CD4-positive, alpha-beta T cell treated with Interleukin-6 at 100 ng/mL for 8 hours (primary cell): ENCODE measurements around the gene IGF2BP1.
"Not testable (repeated sequence)": the region's sequence is repeated elsewhere in the genome, so short reads cannot be mapped to it uniquely, and the experiment has no call there.

Experiments
- DNase-seq: peaks from one replicate; pipeline ENCODE4 v3.0.0-alpha.2; 2020; ENCODE audit warnings: mixed read lengths, low spot score

The IGF2BP1 gene

DNA sequence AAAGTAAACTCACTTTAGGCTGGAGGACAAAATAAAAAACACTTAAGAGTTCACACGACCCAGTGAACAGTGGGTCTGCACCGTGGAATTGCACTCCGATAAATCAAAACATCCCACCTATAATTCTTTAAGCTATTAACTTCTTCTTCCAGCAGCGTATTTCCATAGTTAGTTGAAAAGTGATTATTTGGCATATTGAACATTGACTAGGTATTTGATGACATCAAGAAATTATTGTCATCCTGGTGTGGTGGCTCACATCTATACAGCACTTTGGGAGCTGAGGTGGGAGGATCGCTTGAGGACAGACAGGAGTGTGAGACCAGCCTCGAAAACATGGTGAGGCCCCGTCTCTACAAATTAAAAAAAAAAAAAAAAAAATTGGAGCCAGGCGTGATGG is 23.4 kb downstream of the IGF2BP1 start:
- no peak for DNase-seq

GRCh38 chr17:49021095-49021767 is 24.0 kb downstream of the IGF2BP1 start:
- no peak for DNase-seq

- DNase-seq, result no peak
These were observed 24.6 kb downstream of the IGF2BP1 start for GRCh38 chr17:49021768-49022103.

DNA sequence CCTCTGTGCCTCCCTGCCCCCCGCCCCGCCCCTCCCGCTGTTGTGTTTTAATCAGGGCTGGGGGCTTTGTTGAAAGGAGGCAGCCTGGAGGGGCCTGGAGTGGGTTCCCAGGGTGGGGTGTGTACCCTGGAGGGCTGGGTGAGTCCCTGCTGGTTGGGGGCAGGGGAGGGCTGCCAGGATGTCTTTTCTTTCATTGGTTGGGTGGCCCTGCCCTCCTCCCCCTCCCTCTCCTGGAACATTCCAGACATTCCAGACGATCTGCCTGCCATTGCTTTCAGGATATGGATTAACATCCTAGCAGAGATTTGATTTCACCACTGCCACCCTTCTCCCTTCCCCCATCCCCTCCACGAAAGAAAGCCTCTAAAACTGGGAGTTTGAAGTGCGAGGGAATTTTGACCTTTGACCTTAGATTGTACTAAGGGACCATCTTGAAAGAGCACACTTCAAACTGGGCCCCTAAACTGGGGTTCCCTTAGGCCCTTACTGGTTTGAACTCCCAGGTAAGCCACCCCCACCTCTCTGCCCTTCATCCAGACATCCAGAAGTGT is 25.3 kb downstream of the IGF2BP1 start:
- no peak for DNase-seq

- DNase-seq, result no peak
These were observed 27.3 kb downstream of the IGF2BP1 start for GRCh38 chr17:49024523-49024922.

DNA sequence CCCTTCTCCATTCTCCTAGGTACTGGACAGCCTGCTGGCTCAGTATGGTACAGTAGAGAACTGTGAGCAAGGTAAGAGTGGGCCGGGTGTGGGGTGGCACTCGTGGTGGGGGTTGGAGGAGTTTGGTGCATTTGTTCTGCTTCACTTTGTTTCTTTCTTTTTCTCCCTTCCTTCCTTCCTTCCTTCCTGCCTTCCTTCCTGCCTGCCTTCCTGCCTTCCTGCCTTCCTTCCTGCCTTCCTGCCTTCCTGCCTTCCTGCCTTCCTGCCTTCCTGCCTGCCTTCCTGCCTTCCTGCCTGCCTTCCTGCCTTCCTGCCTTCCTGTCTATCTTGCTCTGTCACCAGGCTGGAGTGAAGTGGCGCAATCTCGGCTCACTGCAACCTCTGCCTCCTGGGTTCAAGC is 29.3 kb downstream of the IGF2BP1 start:
- not testable (repeated sequence) for DNase-seq

DNA sequence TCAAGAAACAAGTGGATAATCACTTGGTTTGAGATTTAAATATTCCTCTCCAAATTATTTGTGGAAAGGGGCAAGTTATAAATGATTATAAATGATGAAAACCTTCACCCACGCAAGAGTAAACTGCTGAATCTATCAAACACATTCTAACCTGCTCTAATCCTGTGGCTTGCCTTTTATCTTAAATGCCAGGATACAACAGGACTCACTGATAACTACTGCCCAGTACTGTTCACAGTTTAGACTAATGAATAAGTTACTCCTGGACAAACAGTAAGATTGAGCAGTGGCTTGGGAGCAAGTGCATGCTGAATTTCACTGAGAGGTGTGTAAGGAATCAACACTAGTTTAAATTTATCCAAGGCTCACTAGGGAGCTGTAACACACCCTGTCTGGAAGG is 31.1 kb downstream of the IGF2BP1 start:
- DNase-seq, result no peak

- DNase-seq, result no peak
These were observed 32.6 kb downstream of the IGF2BP1 start for GRCh38 chr17:49029801-49030200.

DNA sequence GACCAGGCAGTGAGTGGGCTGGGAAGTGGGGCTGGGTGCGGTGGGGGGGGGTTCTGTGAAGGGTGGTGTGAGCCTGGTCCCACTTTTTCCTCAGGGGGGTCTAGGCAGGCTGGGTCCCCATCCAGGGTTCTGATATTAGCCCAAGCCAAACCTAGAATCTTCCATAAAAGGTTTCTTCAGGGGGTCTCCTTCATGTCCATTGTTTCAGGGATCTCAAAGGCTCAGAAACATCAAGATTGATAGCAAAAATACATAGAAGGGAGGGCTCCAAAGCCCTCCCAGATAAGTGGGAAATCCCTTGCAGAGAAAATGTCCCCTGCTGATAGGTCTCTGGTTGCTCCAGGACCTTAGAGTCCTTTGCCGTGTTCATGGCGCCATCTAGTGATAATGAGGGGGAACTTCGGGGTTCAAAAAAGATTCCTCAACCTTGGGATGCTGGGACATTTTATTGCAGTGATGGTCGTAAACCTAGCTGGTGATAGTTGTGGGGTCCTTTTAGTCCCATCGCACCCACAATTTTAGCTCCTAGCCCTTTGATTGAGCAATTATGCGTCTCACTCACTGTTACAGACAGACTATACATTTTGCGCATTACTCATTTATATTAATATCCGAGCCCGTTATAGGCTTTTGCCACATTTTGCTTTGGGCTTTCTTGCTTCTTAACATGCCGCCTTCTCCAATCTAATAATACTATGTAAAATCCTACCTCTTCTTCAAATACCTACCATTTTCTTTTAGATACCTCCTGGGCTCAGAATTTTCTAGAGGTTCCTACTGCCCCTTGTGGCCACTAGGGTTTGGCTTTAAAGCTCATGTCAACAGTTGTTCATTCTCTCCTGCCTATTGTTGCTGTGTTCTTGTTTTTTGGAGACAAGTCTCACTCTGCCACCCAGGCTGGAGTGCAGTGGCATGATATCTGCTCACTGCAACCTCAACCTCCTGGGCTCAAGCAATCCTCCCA is 35.1 kb downstream of the IGF2BP1 start:
- DNase-seq, result peak; percentile 35

- no peak for DNase-seq
These were observed 38.5 kb downstream of the IGF2BP1 start for GRCh38 chr17:49035470-49036269.

GRCh38 chr17:49036270-49036626 is 39.1 kb downstream of the IGF2BP1 start:
- no peak for DNase-seq

- DNase-seq, result no peak
These were observed 41.0 kb downstream of the IGF2BP1 start for GRCh38 chr17:49038138-49038537.

DNA sequence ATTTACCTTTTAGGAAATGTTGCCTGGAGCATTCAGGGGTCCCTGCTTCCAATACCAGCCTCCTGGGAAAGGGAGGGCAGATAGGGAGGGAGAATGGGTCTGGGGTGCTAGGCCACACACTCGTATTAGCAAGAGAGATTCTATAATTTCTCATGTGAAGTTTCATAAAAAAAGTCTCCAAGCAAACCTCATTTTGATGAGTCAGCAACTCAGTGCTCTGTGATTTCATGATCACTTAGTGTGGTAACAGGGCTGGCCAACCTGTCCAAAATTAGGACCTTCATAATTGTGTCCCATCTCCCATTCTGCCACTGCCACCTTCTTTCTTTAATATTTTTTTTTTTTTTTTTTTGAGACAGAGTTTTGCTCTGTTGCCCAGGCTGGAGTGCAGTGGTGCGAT is 41.4 kb downstream of the IGF2BP1 start:
- no peak for DNase-seq

DNA sequence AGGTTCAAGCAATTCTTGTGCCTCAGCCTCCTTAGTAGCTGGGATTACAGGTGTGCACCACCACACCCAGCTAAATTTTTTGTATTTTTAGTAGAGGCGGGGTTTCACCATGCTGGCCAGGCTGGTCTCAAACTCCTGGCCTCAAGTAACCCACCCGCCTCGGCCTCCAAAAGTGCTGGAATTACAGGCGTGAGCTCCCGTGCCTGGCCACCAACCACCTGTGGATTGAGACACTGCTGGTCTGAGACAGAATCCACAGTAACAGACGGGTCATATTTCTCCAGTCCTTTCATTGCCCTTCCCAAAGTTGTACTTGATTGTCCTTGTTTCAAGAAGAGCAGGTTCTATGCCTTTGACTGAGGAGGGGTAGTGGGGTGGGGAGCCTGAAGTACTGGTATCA is 42.3 kb downstream of the IGF2BP1 start:
- not testable (repeated sequence) for DNase-seq

- no peak for DNase-seq
These were observed 44.3 kb downstream of the IGF2BP1 start for GRCh38 chr17:49041527-49041926.

DNA sequence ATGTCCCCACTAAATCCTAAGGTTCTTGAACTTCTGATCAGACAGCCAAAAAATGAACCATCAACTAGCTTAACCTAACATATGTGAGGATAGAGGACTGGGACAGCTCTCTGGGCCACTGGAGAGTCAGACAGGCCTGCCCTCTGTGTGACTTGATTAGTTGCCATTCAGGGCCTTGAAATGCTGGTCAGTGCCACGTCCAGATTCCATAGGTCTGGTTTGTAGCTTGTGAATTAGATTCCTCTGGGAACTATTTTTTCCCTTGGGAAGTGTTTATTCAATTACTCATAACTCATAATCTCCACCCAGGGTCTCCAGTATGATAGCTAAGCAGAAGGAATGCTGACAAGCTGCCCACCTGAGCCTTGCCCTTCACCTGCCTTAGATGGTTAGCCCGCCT is 48.2 kb downstream of the IGF2BP1 start:
- DNase-seq, result no peak

DNA sequence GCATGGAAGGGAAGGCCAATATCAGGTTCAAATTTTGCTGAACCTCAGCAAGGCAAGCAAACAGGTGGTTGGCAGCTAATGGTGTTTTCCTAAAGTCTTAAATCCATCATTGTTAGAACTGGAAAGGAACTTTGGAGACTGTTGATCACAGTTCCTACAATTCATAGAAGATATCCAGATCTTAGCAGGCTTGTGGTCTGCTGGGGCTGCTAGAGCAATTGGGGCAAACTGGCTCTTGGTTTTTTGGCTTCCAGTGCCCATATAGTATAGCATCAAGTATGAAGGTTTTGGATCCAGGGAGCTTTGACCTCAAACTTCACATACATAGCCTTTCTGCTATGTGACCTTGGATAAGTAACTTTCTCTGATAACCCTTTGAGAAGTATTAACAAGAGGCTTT is 49.7 kb downstream of the IGF2BP1 start:
- no peak for DNase-seq

GRCh38 chr17:49049265-49049664 is 52.1 kb downstream of the IGF2BP1 start:
- DNase-seq, result no peak

DNA sequence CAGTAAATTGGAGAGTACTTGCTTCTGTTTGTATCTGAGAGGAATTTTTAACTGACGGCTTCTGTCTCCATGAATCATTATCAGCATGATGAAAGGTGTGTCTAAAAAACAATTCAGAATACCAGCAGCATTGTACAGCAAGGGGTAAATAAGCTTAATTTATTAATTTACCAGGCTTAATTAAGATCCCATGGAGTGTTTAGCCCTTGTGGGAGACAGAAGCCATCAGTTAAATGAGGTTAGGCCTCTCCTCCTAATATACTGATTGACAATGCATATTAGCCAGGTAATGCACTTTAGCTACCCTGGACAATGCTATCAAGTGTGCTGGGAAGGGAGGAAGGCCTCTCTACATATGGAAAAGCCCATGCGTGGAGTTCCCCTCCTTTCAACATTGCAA is 53.4 kb downstream of the IGF2BP1 start:
- DNase-seq, result no peak

- DNase-seq, result no peak
These were observed 54.1 kb downstream of the IGF2BP1 start for GRCh38 chr17:49051269-49051668.

DNA sequence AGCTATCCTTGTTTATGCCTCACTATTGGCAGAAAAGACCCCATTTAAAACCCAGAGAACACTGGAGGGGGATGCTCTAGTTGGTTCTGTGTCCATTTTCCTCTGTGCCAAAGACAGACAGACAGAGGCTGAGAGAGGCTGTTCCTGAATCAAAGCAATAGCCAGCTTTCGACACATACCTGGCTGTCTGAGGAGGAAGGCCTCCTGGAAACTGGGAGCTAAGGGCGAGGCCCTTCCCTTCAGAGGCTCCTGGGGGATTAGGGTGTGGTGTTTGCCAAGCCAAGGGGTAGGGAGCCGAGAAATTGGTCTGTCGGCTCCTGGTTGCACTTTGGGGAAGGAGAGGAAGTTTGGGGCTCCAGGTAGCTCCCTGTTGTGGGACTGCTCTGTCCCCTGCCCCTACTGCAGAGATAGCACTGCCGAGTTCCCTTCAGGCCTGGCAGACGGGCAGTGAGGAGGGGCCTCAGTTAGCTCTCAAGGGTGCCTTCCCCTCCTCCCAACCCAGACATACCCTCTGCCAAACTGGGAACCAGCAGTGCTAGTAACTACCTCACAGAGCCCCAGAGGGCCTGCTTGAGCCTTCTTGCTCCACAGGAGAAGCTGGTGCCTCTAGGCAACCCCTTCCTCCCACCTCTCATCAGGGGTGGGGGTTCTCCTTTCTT is 56.1 kb downstream of the IGF2BP1 start:
- DNase-seq, result no peak
